HepG2 (cell line): ENCODE measurements around the gene MNAT1. TPM values are rescaled to one million over a fixed set of nuclear protein-coding genes. Genes with fewer than 3 reads are reported as not detected.

ENCODE experiments used
- AGO1 ChIP-seq: fragments of 200-400 bp; formaldehyde crosslinking; IDR thresholded peaks from 2 replicates; pipeline ENCODE4 v1.6.1; 2017; ENCODE audit warnings: mild to moderate bottlenecking, low read depth, low read length, moderate library complexity; ENCODE audit not compliant: poor library complexity, severe bottlenecking
- CCAR2 ChIP-seq: fragments of 200-400 bp; formaldehyde crosslinking; optimal IDR thresholded peaks from 2 replicates; pipeline ENCODE3; 2018; ENCODE audit warnings: low read depth, mild to moderate bottlenecking, low read length, moderate library complexity
- CENPBD1 ChIP-seq: sonication (generic); formaldehyde crosslinking; IDR thresholded peaks from 2 replicates; pipeline ENCODE4 v1.8.0; 2022; ENCODE audit warnings: missing genetic modification reagents, low read depth, mild to moderate bottlenecking, borderline replicate concordance
- ELF3 ChIP-seq: IDR thresholded peaks from 2 replicates; pipeline ENCODE4 v1.6.1; 2016; ENCODE audit warnings: missing genetic modification reagents, missing compliant biosample characterization
- FOSL1 ChIP-seq: sonication (generic); formaldehyde crosslinking; IDR thresholded peaks from 2 replicates; pipeline ENCODE4 v1.9.0; 2021; ENCODE audit warnings: missing genetic modification reagents, borderline replicate concordance
- IRX3 ChIP-seq: sonication (generic); formaldehyde crosslinking; IDR thresholded peaks from 2 replicates; pipeline ENCODE4 v1.8.1; 2023; ENCODE audit warnings: mild to moderate bottlenecking, low read depth, missing genetic modification reagents, borderline replicate concordance
- NFYC ChIP-seq: IDR thresholded peaks from 2 replicates; pipeline ENCODE4 v1.6.1; 2016; ENCODE audit warnings: missing genetic modification reagents, missing compliant biosample characterization
- NR2F1 ChIP-seq, 2 experiments: fragments of 450-650 bp in 1 of 2; formaldehyde crosslinking in 1 of 2; IDR thresholded peaks; 2 replicates each; pipeline versions ENCODE4 v1.5.0 to v1.6.1; 2016 to 2020; ENCODE audit warnings: mild to moderate bottlenecking in 1 of 2, missing compliant biosample characterization in 1 of 2, missing genetic modification reagents in 1 of 2, moderate library complexity in 1 of 2
- ONECUT2 ChIP-seq: sonication (generic); formaldehyde crosslinking; IDR thresholded peaks from 2 replicates; pipeline ENCODE4 v1.4.0; 2020; ENCODE audit warnings: missing genetic modification reagents
- POLR2AphosphoS2 ChIP-seq: IDR thresholded peaks from 2 replicates; pipeline ENCODE4 v1.6.1; 2011; ENCODE audit warnings: low read depth, low read length, improper control_type of control experiment
- RFX1 ChIP-seq: fragments of 450-650 bp; IDR thresholded peaks from 2 replicates; pipeline ENCODE4 v1.6.1; 2017
- SRY ChIP-seq: sonication (generic); formaldehyde crosslinking; IDR thresholded peaks from 2 replicates; pipeline ENCODE4 v1.8.0; 2022; ENCODE audit warnings: mild to moderate bottlenecking, missing genetic modification reagents
- ZMYM2 ChIP-seq: sonication (generic); formaldehyde crosslinking; IDR thresholded peaks from 2 replicates; pipeline ENCODE4 v1.8.0; 2022; ENCODE audit warnings: mild to moderate bottlenecking, missing genetic modification reagents
- ZNF235 ChIP-seq: sonication (generic); formaldehyde crosslinking; IDR thresholded peaks from 2 replicates; pipeline ENCODE4 v1.8.1; 2023; ENCODE audit warnings: mild to moderate bottlenecking, missing genetic modification reagents, borderline replicate concordance
- ZNF256 ChIP-seq: sonication (generic); formaldehyde crosslinking; conservative IDR thresholded peaks from 2 replicates; pipeline ENCODE4 v1.4.0; 2020; ENCODE audit warnings: missing genetic modification reagents
- ZNF558 ChIP-seq: sonication (generic); formaldehyde crosslinking; IDR thresholded peaks from 2 replicates; pipeline ENCODE4 v1.9.0; 2022; ENCODE audit warnings: mild to moderate bottlenecking, missing genetic modification reagents, borderline replicate concordance
- ZNF609 ChIP-seq: sonication (generic); formaldehyde crosslinking; IDR thresholded peaks from 2 replicates; pipeline ENCODE4 v1.4.0; 2020; ENCODE audit warnings: mild to moderate bottlenecking, missing genetic modification reagents, borderline replicate concordance
- ZNF687 ChIP-seq: sonication (generic); formaldehyde crosslinking; IDR thresholded peaks from 2 replicates; pipeline ENCODE4 v1.5.1; 2020; ENCODE audit warnings: mild to moderate bottlenecking, missing genetic modification reagents, moderate library complexity
- ZNF713 ChIP-seq: sonication (generic); formaldehyde crosslinking; IDR thresholded peaks from 2 replicates; pipeline ENCODE4 v1.4.0; 2020; ENCODE audit warnings: mild to moderate bottlenecking, missing genetic modification reagents
- ZSCAN9 ChIP-seq: IDR thresholded peaks from 2 replicates; pipeline ENCODE4 v1.6.1; 2016; ENCODE audit warnings: borderline replicate concordance
- polyA plus RNA-seq, 8 experiments: library from polyadenylated mRNA; depleted of rRNA in 3 of 8; stranded (reverse) in 7 of 8; unstranded in 1 of 8; fragments of >200 nt; fragmentation: Illumina TruSeq in 4 of 8; extraction: Trizol in 4 of 8; gene quantifications; 2 replicates each; pipeline versions ENCODE4 v1.2.1 to v1.2.3, GENCODE V29; 2011 to 2016; ENCODE audit warnings: low read depth in 4 of 8, missing spikeins in 1 of 8, mixed read lengths in 1 of 8; ENCODE audit not compliant: insufficient read depth in 1 of 8
- total RNA-seq, 5 experiments: library from RNA; depleted of rRNA; stranded (reverse); fragments of >200 nt; fragmentation: Illumina TruSeq; extraction: Trizol; gene quantifications; 2 replicates each; pipeline ENCODE4 v1.2.3, GENCODE V29; 2016; ENCODE audit warnings: low read depth in 1 of 5

MNAT1 gene
- total and polyA plus RNA-seq, 2 of the 13 experiments (the other 11 are each of a cell fraction or from before 2014, with no cell fraction given): 49.2 to 94.8 TPM

- TF ChIP-seq CENPBD1 (CRISPR knock-in tag) (no peak), ZSCAN9 (CRISPR knock-in tag) (peak; percentile 87), FOSL1 (no peak), ONECUT2 (0 out of 2 replicates have a peak, but pooled peaks have one; percentile 24), ELF3 (CRISPR knock-in tag) (peak; percentile 77), NR2F1 (CRISPR knock-in tag; IDR thresholded peaks at IDR 0.05) (0 out of 4 replicates have a peak, but pooled peaks of 1 of the 2 experiments have one; percentile 14), ZNF713 (CRISPR knock-in tag) (no peak), NFYC (peak; percentile 54), ZNF235 (CRISPR knock-in tag) (no peak), SRY (CRISPR knock-in tag) (no peak), ZNF609 (CRISPR knock-in tag) (peak; percentile 49; the same call in 1 of the 2 replicates), ZNF558 (CRISPR knock-in tag) (no peak), CCAR2 (peak; percentile 66), AGO1 (no peak), RFX1 (no peak), ZNF687 (CRISPR knock-in tag) (peak; percentile 88), IRX3 (CRISPR knock-in tag) (no peak; the same call in 1 of the 2 replicates), ZNF256 (CRISPR knock-in tag) (0 out of 2 replicates have a peak, but pooled peaks have one; percentile 58), ZMYM2 (CRISPR knock-in tag) (no peak), POLR2AphosphoS2 (no peak)
Measured at GRCh38 chr14:60734465-60735242, at the start of gene MNAT1 (continued).
